GM12872 (cell line): Measurements from ENCODE around the gene ACOT12.

ENCODE experiments used
- CTCF ChIP-seq: IDR thresholded peaks from 3 replicates; pipeline ENCODE4 v1.5.1; 2011; ENCODE audit warnings: low read depth, mild to moderate bottlenecking, low read length, moderate library complexity; ENCODE audit not compliant: insufficient read depth

ACOT12 gene

GRCh38 chr5:81315336-81315735 is 78.6 kb downstream of the ACOT12 start:
- TF ChIP-seq CTCF = no peak

DNA sequence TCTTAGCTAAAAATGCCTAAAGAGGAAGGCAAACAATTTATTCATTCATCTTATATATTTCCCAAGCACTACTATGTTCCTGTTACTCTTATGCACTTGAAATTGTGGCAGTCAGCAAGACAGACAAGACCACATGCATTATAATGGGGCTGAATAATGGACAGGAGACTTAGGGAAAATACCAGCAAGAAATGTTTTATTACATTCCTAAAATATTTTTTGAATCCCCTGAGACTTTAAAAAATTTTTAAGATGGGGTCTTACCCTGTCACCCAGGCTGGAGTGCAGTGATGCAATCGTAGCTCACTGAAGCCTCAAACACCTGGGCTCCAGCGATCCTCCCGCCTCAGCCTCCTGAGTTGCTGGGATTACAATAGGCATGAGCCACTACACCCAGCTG is 79.4 kb downstream of the ACOT12 start:
- no peak for TF ChIP-seq CTCF

DNA sequence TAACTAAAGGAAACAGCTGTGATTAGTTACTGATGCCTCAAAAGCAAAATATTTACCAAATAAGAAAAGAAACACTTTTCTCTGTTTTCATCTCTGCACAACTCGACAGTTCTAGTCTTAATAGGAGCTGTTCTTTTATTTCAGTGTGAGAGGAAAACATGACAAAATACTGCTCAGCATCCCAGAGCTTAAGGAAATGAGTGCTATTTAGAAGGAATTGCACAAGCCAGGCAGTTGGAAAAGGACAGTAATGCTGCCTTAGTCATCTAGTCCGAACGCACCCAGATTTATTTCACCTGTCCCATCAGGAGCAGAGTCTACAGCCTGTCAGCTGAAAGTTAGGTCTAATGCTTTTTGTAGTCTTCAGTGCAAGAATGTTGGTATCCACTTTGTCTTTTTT is 80.2 kb downstream of the ACOT12 start:
- TF ChIP-seq CTCF = no peak

DNA sequence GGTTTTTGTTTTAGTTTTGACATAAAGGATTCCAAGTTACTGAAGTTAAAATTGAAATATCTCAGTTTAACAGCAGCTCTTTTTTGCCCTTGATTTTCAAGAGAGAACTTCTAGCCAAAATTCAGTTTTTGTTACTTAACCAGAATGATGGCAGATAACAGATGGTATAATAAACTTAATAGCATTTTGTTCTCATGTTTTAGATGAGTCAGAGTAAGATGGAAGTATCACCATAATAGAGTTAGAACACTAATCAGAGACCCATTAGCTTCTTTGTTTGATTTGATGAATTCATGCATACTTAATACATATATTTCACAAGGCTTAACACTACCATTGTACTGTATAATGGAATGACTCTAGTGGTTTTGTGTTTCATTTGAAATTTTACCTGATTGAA is 80.7 kb downstream of the ACOT12 start:
- no peak for TF ChIP-seq CTCF

DNA sequence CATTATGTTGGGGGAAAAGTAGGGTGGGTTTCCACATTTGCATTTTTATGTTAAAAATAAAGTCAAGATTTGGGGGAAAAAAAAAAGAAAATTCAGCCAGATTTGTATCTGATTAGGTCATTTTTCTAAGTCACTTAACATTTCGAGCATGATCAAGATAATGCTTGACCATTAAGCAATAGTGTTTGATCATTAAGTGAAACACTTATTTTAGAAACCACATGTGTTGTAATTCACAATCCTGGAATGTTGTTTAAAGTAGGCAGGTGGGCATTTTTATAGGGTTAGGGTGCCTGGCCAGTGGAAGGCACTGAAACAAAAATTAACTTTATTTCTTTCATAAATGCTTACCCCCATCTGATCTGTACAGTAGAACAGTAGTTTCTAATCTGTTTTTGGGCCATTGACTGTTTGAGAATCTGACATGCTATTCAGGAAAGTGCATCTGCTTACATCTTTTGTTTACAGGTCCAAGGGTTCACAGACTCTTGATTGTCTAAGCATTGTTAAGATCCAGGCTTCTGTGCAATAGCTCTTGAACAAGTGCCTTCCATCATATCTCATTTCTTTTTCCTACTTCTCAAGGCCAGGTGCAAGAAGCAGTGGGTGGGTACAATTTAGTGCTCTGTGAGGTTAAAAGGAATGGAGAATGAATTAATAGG is 83.4 kb downstream of the ACOT12 start:
- no peak for TF ChIP-seq CTCF

DNA sequence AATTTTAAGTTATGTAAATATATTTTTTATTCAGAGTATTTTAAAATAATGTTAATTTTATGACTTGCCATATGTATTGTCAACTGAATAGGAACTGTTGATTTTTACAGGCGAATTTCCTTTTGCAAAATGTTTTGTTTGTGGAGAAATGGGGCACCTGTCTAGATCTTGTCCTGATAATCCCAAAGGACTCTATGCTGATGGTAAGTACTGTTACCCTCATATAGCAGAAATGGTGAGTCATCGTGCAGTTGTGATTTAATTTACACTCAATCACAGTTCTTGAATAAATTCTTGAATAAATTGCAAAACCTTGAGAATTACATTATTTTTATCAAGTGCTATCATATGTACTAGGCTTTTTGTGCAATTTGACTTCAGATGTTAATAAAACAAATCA is 85.1 kb downstream of the ACOT12 start:
- TF ChIP-seq CTCF = no peak

- TF ChIP-seq CTCF = no peak
Measured at GRCh38 chr5:81305785-81306184, 88.1 kb downstream of the ACOT12 start.
